Liver (tissue), 9 donors: ENCODE measurements around the gene MKKS. TPM values are rescaled to one million over a fixed set of nuclear protein-coding genes. Genes with fewer than 3 reads are reported as not detected.

Source experiments
- DNase-seq: peaks from one replicate; pipeline ENCODE4 v3.0.0-alpha.2; 2017; ENCODE audit warnings: low spot score
- H3K27ac ChIP-seq, 2 donors: one replicate each; pipeline ENCODE4 v1.7.0; 2013; ENCODE audit warnings: inconsistent platforms in 2 of 2, low read length in 2 of 2, control low read depth in 1 of 2, low read depth in 1 of 2, mild to moderate bottlenecking in 1 of 2
- H3K27me3 ChIP-seq, 4 donors: one replicate each; pipeline versions ENCODE4 v1.6.1 to v1.7.0; 2013; ENCODE audit warnings: low read length in 3 of 4, inconsistent platforms in 1 of 4, mild to moderate bottlenecking in 1 of 4, moderate library complexity in 1 of 4; ENCODE audit not compliant: control insufficient read depth in 4 of 4, insufficient read depth in 4 of 4
- H3K36me3 ChIP-seq, 4 donors: one replicate each; pipeline versions ENCODE4 v1.6.1 to v1.7.0; 2013; ENCODE audit warnings: low read length in 3 of 4, mild to moderate bottlenecking in 3 of 4, low read depth in 1 of 4, moderate library complexity in 1 of 4; ENCODE audit not compliant: control insufficient read depth in 4 of 4, insufficient read depth in 3 of 4
- H3K4me1 ChIP-seq, 4 donors: one replicate each; pipeline versions ENCODE4 v1.6.1 to v1.7.0; 2013; ENCODE audit warnings: low read length in 3 of 4, mild to moderate bottlenecking in 3 of 4, moderate library complexity in 1 of 4; ENCODE audit not compliant: control insufficient read depth in 4 of 4, insufficient read depth in 4 of 4
- H3K4me3 ChIP-seq, 3 donors: one replicate each; pipeline versions ENCODE4 v1.6.1 to v1.7.0; 2013; ENCODE audit warnings: low read length in 3 of 3, control low read depth in 1 of 3, low read depth in 1 of 3, mild to moderate bottlenecking in 1 of 3
- H3K9ac ChIP-seq, 2 donors: one replicate each; pipeline ENCODE4 v1.7.0; 2013; ENCODE audit warnings: low read length in 2 of 2, mild to moderate bottlenecking in 2 of 2, moderate library complexity in 2 of 2, control low read depth in 1 of 2, low read depth in 1 of 2
- H3K9me3 ChIP-seq, 4 donors: one replicate each; pipeline versions ENCODE4 v1.6.1 to v1.7.0; 2013; ENCODE audit warnings: low read length in 3 of 4; ENCODE audit not compliant: control insufficient read depth in 4 of 4
- EGR1 ChIP-seq, 2 donors: IDR thresholded peaks; 2 replicates each; pipeline ENCODE4 v1.6.1; 2016 to 2018; ENCODE audit warnings: antibody characterized with exemption in 2 of 2, low read depth in 2 of 2
- FOXA1 ChIP-seq: IDR thresholded peaks from 2 replicates; pipeline ENCODE4 v1.6.1; 2016; ENCODE audit warnings: antibody characterized with exemption
- FOXA2 ChIP-seq: IDR thresholded peaks from 2 replicates; pipeline ENCODE4 v1.6.1; 2016; ENCODE audit warnings: antibody characterized with exemption
- GABPA ChIP-seq, 2 donors: IDR thresholded peaks in 1 of 2; conservative IDR thresholded peaks in 1 of 2; 2 replicates each; pipeline ENCODE4 v1.6.1; 2016; ENCODE audit warnings: antibody characterized with exemption in 2 of 2, mild to moderate bottlenecking in 1 of 2, moderate library complexity in 1 of 2
- HNF4A ChIP-seq, 2 donors: conservative IDR thresholded peaks; 2 replicates each; pipeline ENCODE4 v1.6.1; 2016; ENCODE audit warnings: antibody characterized with exemption in 2 of 2, mild to moderate bottlenecking in 2 of 2
- HNF4G ChIP-seq: IDR thresholded peaks from 2 replicates; pipeline ENCODE4 v1.6.1; 2016; ENCODE audit warnings: antibody characterized with exemption
- JUND ChIP-seq, 2 donors: IDR thresholded peaks; 2 replicates each; pipeline ENCODE4 v1.6.1; 2016; ENCODE audit warnings: antibody characterized with exemption in 2 of 2
- NR2F2 ChIP-seq: IDR thresholded peaks from 2 replicates; pipeline ENCODE4 v1.6.1; 2016; ENCODE audit warnings: antibody characterized with exemption
- RAD21 ChIP-seq, 2 donors: IDR thresholded peaks; 2 replicates each; pipeline ENCODE4 v1.6.1; 2016; ENCODE audit warnings: antibody characterized with exemption in 2 of 2, mild to moderate bottlenecking in 2 of 2
- RXRA ChIP-seq, 2 donors: IDR thresholded peaks; 2 replicates each; pipeline ENCODE4 v1.6.1; 2017 to 2018; ENCODE audit warnings: antibody characterized with exemption in 2 of 2, mild to moderate bottlenecking in 1 of 2
- SP1 ChIP-seq: IDR thresholded peaks from 2 replicates; pipeline ENCODE4 v1.6.1; 2018; ENCODE audit warnings: antibody characterized with exemption, mild to moderate bottlenecking
- TAF1 ChIP-seq: conservative IDR thresholded peaks from 2 replicates; pipeline ENCODE4 v1.6.1; 2016; ENCODE audit warnings: antibody characterized with exemption, mild to moderate bottlenecking
- YY1 ChIP-seq: IDR thresholded peaks from 2 replicates; pipeline ENCODE4 v1.6.1; 2016; ENCODE audit warnings: antibody characterized with exemption, mild to moderate bottlenecking
- WGBS: extraction: QIAGEN DNeasy Blood & Tissue Kit; methylation state at CpG from one replicate; pipeline ENCODE4 v1.1.7; 2013; 5-methylcytosine and 5-hydroxymethylcytosine counted together
- polyA plus RNA-seq, 2 donors: library from polyadenylated mRNA; stranded (reverse) in 1 of 2; unstranded in 1 of 2; fragments of 200-250 nt in 1 of 2; fragments of >200 nt in 1 of 2; fragmentation: Nextera tagmentation in 1 of 2; extraction: Ambion mirVana in 1 of 2; gene quantifications; one replicate each; pipeline versions ENCODE4 v1.2.1 to v1.2.3, GENCODE V29; 2013 to 2015
- total RNA-seq, 2 donors: library from RNA; depleted of rRNA; stranded (reverse); fragments of >200 nt; gene quantifications; one replicate each; pipeline ENCODE4 v1.2.3, GENCODE V29; 2014
- TF ChIP-seq, protein P1 (sequence below): IDR thresholded peaks from 2 replicates; pipeline ENCODE4 v1.6.1; 2016; ENCODE audit warnings: antibody characterized with exemption
- TF ChIP-seq, protein P2 (sequence below): IDR thresholded peaks from 2 replicates; pipeline ENCODE4 v1.6.1; 2016; ENCODE audit warnings: antibody characterized with exemption
- TF ChIP-seq, protein P3 (sequence below): IDR thresholded peaks from 2 replicates; pipeline ENCODE4 v1.6.1; 2016; ENCODE audit warnings: antibody characterized with exemption, mild to moderate bottlenecking
- TF ChIP-seq, protein P4 (sequence below): IDR thresholded peaks from 2 replicates; pipeline ENCODE4 v1.6.1; 2016; ENCODE audit warnings: antibody characterized with exemption
- TF ChIP-seq, protein P5 (sequence below): fragments of 150-350 bp; IDR thresholded peaks from 2 replicates; pipeline ENCODE4 v1.5.1; 2017; ENCODE audit warnings: improper control_type of control experiment, low read depth, low read length; ENCODE audit not compliant: missing input control
- donor health status: healthy.
- donor health status: healthy.
- donor health status: healthy.
- donor health status: healthy.
- donor health status: healthy.

Gene MKKS
- total and polyA plus RNA-seq, 4 donors: 8.3 to 19.1 (median 14.7) TPM

DNA sequence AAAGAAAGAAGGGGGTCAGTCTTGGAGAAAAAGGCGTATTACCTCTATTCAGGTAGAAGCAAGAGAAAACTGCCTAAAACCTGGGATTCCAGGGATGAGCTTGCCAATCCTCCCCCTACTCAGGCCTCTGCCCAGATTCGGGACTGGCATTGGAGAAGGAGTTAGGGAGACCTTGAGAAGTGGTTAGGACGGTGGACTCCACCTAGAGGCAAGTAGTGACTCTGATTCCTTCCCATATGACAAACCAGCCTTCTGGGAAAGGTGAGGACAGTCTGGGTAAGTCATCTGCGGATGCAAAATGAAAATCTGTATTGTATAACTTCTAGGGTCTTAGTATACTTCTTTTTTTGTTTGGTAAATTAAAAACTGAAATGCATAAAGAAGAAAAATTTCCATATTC lies 44.9 kb upstream of the MKKS start:
- no peak overlapping the region for H3K9ac ChIP-seq
- WGBS: 91% methylated on average over 4 of the region's 4 CpGs
- no peak for DNase-seq
- H3K4me3 ChIP-seq: no peak overlapping the region
- no peaks in the 10 kb centered on the region for H3K36me3 ChIP-seq
- no peaks in the 10 kb centered on the region for H3K4me1 ChIP-seq
- no peaks in the 10 kb centered on the region for H3K27me3 ChIP-seq
- no peak overlapping the region for H3K27ac ChIP-seq
- TF ChIP-seq RAD21 (IDR thresholded peaks at IDR 0.05): no peak
- no peak for TF ChIP-seq SP1
- no peak for TF ChIP-seq HNF4G
- no peak for TF ChIP-seq FOXA2
- no peak for TF ChIP-seq EGR1 (IDR thresholded peaks at IDR 0.05; ENCODE audit: low read depth in 2 of 2)
- no peak for TF ChIP-seq FOXA1
- TF ChIP-seq, protein P1, sequence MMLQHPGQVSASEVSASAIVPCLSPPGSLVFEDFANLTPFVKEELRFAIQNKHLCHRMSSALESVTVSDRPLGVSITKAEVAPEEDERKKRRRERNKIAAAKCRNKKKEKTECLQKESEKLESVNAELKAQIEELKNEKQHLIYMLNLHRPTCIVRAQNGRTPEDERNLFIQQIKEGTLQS: no peak
- no peak for TF ChIP-seq GABPA (IDR thresholded peaks at IDR 0.05 in 1 of 2, conservative IDR thresholded peaks at IDR 0.05 in 1 of 2)
- TF ChIP-seq, protein P2, sequence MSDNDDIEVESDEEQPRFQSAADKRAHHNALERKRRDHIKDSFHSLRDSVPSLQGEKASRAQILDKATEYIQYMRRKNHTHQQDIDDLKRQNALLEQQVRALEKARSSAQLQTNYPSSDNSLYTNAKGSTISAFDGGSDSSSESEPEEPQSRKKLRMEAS: no peak
- no peak for TF ChIP-seq HNF4A (conservative IDR thresholded peaks at IDR 0.05)
- TF ChIP-seq, protein P3, sequence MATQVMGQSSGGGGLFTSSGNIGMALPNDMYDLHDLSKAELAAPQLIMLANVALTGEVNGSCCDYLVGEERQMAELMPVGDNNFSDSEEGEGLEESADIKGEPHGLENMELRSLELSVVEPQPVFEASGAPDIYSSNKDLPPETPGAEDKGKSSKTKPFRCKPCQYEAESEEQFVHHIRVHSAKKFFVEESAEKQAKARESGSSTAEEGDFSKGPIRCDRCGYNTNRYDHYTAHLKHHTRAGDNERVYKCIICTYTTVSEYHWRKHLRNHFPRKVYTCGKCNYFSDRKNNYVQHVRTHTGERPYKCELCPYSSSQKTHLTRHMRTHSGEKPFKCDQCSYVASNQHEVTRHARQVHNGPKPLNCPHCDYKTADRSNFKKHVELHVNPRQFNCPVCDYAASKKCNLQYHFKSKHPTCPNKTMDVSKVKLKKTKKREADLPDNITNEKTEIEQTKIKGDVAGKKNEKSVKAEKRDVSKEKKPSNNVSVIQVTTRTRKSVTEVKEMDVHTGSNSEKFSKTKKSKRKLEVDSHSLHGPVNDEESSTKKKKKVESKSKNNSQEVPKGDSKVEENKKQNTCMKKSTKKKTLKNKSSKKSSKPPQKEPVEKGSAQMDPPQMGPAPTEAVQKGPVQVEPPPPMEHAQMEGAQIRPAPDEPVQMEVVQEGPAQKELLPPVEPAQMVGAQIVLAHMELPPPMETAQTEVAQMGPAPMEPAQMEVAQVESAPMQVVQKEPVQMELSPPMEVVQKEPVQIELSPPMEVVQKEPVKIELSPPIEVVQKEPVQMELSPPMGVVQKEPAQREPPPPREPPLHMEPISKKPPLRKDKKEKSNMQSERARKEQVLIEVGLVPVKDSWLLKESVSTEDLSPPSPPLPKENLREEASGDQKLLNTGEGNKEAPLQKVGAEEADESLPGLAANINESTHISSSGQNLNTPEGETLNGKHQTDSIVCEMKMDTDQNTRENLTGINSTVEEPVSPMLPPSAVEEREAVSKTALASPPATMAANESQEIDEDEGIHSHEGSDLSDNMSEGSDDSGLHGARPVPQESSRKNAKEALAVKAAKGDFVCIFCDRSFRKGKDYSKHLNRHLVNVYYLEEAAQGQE: no peak
- TF ChIP-seq JUND (IDR thresholded peaks at IDR 0.05): no peak
- TF ChIP-seq, protein P4, sequence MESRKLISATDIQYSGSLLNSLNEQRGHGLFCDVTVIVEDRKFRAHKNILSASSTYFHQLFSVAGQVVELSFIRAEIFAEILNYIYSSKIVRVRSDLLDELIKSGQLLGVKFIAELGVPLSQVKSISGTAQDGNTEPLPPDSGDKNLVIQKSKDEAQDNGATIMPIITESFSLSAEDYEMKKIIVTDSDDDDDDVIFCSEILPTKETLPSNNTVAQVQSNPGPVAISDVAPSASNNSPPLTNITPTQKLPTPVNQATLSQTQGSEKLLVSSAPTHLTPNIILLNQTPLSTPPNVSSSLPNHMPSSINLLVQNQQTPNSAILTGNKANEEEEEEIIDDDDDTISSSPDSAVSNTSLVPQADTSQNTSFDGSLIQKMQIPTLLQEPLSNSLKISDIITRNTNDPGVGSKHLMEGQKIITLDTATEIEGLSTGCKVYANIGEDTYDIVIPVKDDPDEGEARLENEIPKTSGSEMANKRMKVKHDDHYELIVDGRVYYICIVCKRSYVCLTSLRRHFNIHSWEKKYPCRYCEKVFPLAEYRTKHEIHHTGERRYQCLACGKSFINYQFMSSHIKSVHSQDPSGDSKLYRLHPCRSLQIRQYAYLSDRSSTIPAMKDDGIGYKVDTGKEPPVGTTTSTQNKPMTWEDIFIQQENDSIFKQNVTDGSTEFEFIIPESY: no peak
- no peak for TF ChIP-seq TAF1
- no peak for TF ChIP-seq NR2F2
- TF ChIP-seq RXRA (IDR thresholded peaks at IDR 0.05): no peak
- TF ChIP-seq, protein P5, sequence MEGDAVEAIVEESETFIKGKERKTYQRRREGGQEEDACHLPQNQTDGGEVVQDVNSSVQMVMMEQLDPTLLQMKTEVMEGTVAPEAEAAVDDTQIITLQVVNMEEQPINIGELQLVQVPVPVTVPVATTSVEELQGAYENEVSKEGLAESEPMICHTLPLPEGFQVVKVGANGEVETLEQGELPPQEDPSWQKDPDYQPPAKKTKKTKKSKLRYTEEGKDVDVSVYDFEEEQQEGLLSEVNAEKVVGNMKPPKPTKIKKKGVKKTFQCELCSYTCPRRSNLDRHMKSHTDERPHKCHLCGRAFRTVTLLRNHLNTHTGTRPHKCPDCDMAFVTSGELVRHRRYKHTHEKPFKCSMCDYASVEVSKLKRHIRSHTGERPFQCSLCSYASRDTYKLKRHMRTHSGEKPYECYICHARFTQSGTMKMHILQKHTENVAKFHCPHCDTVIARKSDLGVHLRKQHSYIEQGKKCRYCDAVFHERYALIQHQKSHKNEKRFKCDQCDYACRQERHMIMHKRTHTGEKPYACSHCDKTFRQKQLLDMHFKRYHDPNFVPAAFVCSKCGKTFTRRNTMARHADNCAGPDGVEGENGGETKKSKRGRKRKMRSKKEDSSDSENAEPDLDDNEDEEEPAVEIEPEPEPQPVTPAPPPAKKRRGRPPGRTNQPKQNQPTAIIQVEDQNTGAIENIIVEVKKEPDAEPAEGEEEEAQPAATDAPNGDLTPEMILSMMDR: no peak
- no peak for TF ChIP-seq YY1
- no peaks in the 10 kb centered on the region for H3K9me3 ChIP-seq
